Measurements from ENCODE around the gene RAMP1.
"Not testable (repeated sequence)": the region's sequence is repeated elsewhere in the genome, so short reads cannot be mapped to it uniquely, and the experiment has no call there.

The RAMP1 gene

DNA sequence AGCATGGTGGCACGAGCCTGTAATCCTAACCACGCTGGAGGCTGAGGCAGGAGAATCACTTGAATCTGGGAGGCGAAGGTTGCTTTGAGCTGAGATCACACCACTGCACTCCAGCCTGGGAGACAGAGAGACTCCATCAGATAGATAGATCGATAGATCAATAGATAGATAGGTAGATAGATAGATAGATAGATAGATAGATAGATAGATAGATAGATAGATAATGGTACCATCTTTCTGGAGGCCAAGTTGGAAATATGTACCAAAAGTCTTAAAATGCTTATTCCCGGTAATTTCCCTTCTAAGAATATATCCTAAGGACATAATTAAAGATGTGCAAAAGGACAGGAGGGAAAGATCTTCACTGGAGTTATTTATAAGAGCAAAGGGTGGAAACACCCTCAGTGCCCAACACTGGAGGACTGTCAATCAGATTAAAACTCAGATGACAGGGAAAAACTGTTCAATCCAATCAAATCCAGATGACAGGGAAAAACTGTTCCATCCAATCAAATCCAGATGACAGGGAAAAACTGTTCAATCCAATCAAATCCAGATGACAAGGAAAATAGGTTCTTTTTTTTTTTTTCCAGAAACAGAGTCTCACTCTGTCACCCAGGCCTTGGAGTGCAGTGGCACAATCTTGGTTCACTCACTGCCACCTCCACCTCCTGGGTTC is 58.4 kb downstream of the RAMP1 start:
- no peak for DNase-seq (ENCODE audit: low spot score)

DNA sequence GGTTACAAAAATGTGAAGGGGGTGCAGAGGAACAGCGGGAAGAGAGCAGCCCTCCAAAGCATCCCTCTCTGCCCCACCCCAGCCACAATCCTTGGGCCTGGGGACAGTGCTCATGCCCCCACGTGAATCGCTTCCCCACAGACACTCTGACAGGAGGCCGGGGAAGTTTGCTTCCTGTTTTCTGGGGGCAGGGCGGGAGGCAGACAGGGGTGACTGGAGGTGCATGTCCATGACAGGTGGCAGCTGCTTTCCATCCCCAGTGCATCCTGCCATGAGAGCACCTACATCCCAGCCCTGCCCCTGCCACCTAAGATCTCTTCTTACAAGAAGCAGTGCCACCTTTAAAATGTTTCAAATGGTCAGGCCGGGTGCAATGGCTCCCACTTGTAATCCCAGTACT is 60.2 kb downstream of the RAMP1 start:
- DNase-seq (ENCODE audit: low spot score): no peak

DNA sequence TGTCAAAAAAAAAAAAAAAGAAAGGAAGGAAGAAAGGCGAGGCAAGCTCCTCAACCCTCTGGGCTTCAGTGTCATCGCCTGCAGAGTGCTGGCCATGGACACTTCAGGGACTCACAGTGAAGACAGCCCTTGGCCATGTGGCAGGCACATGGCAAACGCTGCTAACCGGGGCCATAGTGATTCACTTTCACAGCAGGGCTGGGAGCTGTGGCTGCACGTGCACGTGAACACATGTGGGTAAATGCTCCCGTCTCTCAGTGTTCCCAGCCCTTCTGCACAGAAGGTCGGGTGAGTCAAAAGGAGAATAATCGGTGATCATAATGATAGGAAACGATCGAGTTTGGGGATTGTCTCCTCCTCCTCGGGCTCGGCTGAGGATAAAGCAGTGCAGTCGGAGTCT is 61.2 kb downstream of the RAMP1 start:
- DNase-seq (ENCODE audit: low spot score): no peak

GRCh38 chr2:237921967-237922492 is 62.6 kb downstream of the RAMP1 start:
- DNase-seq (ENCODE audit: low spot score): no peak

DNA sequence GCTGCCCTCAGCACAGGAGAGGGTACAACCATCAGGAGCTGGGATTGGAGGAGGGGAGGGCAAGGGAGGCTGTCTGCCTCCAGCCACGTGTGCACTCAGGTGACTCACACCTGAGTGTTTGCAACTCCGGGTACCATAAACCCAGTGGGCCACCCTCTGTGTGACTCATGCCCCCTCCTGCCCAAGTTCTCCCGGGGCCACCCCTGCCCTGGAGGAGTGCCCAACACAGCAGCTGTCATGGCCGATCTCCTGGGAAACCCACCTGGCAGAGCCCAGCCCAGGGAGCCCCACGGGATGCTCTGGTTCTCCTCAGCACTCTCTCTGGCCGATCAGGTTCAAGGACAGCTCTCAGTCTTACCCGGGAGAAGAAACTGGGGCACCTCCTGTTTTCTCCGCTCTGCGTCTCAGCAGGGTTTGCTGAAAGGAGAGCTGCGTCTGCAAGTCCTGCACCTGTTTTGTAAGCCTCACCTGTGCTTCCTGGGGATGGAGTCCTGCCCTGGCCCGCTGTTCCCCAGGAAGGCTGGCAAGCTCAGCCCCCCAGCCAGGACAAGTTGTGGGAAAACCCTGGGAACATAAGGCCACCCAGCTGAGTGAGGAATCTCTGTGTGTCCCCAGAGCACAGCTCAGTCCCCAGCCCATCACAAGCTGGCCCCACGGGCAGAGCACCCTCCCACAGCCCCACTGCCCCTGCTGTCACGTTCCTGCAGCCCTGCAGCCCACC is 63.4 kb downstream of the RAMP1 start:
- peak; percentile 78 for DNase-seq (ENCODE audit: low spot score)

GRCh38 chr2:237923481-237924163 is 64.2 kb downstream of the RAMP1 start:
- peak; percentile 49 for DNase-seq (ENCODE audit: low spot score)

- DNase-seq (ENCODE audit: low spot score): no peak
Measured at GRCh38 chr2:237924164-237924534, 64.7 kb downstream of the RAMP1 start.

- no peak for DNase-seq (ENCODE audit: low spot score)
Measured at GRCh38 chr2:237927135-237927534, 67.7 kb downstream of the RAMP1 start.

DNA sequence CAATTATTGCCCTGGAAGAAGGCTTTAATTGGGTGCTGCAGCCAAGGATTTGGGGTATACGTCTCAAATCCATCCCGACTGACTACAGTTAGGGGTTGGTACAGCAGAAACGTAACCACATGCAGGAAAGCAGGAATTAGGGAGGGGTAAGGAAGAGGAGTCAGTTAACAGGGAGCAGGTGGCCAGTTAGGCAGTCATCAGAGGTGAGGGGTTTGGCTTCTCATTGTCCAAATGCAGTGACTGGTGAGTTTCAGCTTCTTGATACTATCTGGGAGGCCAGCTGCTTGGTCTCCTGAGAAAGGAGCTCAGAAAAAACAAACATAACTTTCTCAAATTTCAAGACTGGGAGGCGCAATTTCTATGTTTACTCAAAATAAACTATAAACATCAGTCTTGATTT is 68.6 kb downstream of the RAMP1 start:
- no peak for DNase-seq (ENCODE audit: low spot score)

DNA sequence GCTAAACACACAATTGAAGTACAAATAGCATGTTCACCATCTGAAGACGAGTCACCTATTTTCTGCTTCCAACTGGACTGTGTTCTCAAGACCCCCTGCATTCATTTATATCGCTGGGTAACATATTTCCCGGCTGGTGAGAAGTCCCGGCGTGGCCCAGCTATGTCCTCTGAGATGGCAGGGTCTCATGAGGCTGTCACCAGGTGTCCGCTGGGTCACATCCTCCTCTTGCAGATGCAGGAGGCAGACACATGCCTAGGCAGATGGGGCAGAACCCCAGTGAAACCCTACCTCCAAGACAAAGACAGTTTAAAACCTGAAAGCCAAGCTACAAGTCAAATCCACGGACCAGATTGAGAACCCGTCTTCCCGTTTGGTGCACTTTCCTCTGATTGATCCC is 70.6 kb downstream of the RAMP1 start:
- DNase-seq (ENCODE audit: low spot score): no peak

DNA sequence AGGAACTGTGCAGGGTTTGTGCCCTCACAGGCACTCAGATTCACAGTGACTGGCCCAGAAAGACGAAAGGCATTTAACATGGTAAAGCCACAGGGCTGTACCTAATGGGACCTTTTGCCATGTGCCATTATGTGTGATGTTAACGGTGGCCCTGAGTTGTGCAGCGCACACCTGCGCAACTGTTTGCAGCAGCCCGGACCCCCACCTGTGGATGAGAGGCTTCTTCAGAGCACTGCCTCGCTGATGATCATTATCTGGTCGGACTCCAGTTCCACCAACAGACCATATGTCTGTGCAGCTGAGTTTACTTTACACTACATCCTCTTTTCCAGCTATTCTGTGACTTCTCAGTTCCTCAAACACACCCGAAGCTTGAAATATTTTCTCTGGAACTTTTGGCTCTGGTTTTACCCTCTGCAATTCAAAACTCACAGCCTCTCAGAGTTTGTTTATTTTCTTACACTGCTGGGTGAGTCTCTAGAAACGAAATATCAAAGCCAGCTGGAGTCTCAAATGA is 71.8 kb downstream of the RAMP1 start:
- no peak for DNase-seq (ENCODE audit: low spot score)

- DNase-seq (ENCODE audit: low spot score): no peak
Measured at GRCh38 chr2:237932731-237933131, 73.3 kb downstream of the RAMP1 start.

GRCh38 chr2:237934186-237934585 is 74.8 kb downstream of the RAMP1 start:
- no peak for DNase-seq (ENCODE audit: low spot score)

- DNase-seq (ENCODE audit: low spot score): peak; percentile 11
Measured at GRCh38 chr2:237935740-237936452, 76.5 kb downstream of the RAMP1 start.

- no peak for DNase-seq (ENCODE audit: low spot score)
Measured at GRCh38 chr2:237939251-237939650, 79.8 kb downstream of the RAMP1 start.

GRCh38 chr2:237940828-237941227 is 81.4 kb downstream of the RAMP1 start:
- no peak for DNase-seq (ENCODE audit: low spot score)

GRCh38 chr2:237941239-237941638 is 81.8 kb downstream of the RAMP1 start:
- DNase-seq (ENCODE audit: low spot score): no peak

GRCh38 chr2:237942513-237942899 is 83.1 kb downstream of the RAMP1 start:
- DNase-seq (ENCODE audit: low spot score): no peak

DNA sequence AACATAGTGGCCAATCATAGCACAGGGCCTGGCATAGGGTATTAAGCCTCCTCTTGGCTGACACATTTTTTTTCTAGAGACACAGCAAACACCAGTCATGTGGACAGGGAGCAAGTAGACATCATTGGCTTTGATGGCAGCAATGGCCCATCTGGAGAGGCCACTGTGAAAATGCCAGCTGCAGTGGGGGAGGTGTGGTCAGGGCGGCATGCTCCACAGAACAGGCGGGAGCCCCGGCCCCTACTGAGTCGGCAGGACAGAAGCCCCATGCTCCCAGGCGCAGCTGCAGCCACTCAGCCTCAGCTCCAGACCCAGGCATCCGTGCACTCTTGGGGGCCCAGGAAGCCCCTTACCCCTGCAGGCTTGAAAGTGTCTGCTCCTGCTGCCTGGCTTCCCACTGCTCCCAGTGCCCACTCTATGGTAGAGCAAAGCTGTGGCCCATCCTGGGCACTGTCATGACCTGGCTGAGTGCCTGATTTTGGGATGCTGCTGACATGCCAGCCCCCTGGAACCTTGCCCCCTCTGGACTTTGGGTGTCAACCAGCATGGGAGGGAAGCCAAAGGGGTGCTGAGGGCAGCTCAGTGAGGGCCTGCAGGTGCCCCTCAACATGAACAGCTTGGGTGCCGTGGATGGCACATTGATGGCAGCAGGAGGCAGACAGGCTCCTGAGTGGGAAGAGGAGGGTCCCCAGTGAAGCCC is 84.1 kb downstream of the RAMP1 start:
- DNase-seq (ENCODE audit: low spot score): no peak

- no peak for DNase-seq (ENCODE audit: low spot score)
Measured at GRCh38 chr2:237944302-237944701, 84.9 kb downstream of the RAMP1 start.

- DNase-seq (ENCODE audit: low spot score): no peak
Measured at GRCh38 chr2:237946423-237946822, 87.0 kb downstream of the RAMP1 start.

DNA sequence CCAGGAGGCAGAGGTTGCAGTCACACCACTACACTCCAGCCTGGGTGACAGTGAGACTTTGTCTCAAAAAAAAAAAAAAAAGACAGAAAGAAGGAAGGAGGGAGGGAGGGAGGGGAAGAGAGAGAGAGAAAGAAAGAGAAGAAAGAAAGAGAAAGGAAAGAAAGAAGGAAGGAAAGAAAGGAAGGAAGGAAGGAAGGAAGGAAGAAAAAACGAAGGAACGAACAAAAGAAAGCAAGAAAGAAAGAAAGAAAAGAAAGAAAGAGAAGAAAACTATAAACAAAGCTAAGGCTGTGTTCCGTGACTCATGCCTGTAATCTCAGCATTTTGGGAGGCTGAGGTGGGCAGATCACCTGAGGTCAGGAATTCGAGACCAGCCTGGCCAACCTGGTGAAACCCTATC is 91.9 kb downstream of the RAMP1 start:
- not testable (repeated sequence) for DNase-seq (ENCODE audit: low spot score)

All from kidney tubule cell (primary cell).